ENCODE data around the gene DTX3. TPM values are rescaled to one million over a fixed set of nuclear protein-coding genes. Genes with fewer than 3 reads are reported as not detected.

DTX3 gene
- total and polyA plus RNA-seq, 12 donors, result 16.9 to 58.2 (median 22.2) TPM

- Histone ChIP-seq H3K4me3 (no peak overlapping the region), H3K27me3 (peaks cover 11 to 96% (median 78%) of the 10 kb centered on the region in 7 donors), H3K36me3 (peaks cover 0 to 10% (median 0%) of the 10 kb centered on the region in 9 donors), H3K4me1 (peaks cover 9 to 41% (median 26%) of the 10 kb centered on the region in 9 donors), H3K27ac (no peak overlapping the region), H3K9me3 (no peaks in the 10 kb centered on the region)
- WGBS, 2 donors, result 83 to 89% methylated on average over 8 of the region's 8 CpGs
- DNase-seq (no peak), ATAC-seq (no peak)
- intact Hi-C loops (cut with DNase I), result loop anchor here in 3 of 10 donors (5.0 to 10.0 kb wide), 3 partner anchors 160 to 170 kb away; partner anchors contain the start of genes GLI1 (in 1 of the 3) and INHBE (in 1 of the 3)
- TF ChIP-seq, protein P1, sequence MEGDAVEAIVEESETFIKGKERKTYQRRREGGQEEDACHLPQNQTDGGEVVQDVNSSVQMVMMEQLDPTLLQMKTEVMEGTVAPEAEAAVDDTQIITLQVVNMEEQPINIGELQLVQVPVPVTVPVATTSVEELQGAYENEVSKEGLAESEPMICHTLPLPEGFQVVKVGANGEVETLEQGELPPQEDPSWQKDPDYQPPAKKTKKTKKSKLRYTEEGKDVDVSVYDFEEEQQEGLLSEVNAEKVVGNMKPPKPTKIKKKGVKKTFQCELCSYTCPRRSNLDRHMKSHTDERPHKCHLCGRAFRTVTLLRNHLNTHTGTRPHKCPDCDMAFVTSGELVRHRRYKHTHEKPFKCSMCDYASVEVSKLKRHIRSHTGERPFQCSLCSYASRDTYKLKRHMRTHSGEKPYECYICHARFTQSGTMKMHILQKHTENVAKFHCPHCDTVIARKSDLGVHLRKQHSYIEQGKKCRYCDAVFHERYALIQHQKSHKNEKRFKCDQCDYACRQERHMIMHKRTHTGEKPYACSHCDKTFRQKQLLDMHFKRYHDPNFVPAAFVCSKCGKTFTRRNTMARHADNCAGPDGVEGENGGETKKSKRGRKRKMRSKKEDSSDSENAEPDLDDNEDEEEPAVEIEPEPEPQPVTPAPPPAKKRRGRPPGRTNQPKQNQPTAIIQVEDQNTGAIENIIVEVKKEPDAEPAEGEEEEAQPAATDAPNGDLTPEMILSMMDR (IDR thresholded peaks at IDR 0.05), result no peak
These were observed 20.0 kb downstream of the DTX3 start for GRCh38 chr12:57624441-57625220.

- Histone ChIP-seq H3K4me1 (peaks cover 9 to 33% (median 20%) of the 10 kb centered on the region in 9 donors), H3K27me3 (peaks cover 11 to 96% (median 72%) of the 10 kb centered on the region in 7 donors), H3K36me3 (peaks cover 0 to 10% (median 0%) of the 10 kb centered on the region in 9 donors), H3K9me3 (no peaks in the 10 kb centered on the region), H3K27ac (no peak overlapping the region), H3K4me3 (no peak overlapping the region)
- DNase-seq (no peak), ATAC-seq (no peak)
- TF ChIP-seq, protein P1 (IDR thresholded peaks at IDR 0.05), result no peak
- intact Hi-C loops (cut with DNase I), result loop anchor here in 2 of 10 donors (10.0 kb wide), 2 partner anchors 161 to 171 kb away; partner anchors contain the start of genes GLI1 (in 1 of the 2) and INHBE (in 1 of the 2)
- whole genome bisulfite sequencing, 2 donors, result 84 to 86% methylated on average over 12 of the region's 12 CpGs
These were observed 20.8 kb downstream of the DTX3 start for GRCh38 chr12:57625261-57626032.

DNA sequence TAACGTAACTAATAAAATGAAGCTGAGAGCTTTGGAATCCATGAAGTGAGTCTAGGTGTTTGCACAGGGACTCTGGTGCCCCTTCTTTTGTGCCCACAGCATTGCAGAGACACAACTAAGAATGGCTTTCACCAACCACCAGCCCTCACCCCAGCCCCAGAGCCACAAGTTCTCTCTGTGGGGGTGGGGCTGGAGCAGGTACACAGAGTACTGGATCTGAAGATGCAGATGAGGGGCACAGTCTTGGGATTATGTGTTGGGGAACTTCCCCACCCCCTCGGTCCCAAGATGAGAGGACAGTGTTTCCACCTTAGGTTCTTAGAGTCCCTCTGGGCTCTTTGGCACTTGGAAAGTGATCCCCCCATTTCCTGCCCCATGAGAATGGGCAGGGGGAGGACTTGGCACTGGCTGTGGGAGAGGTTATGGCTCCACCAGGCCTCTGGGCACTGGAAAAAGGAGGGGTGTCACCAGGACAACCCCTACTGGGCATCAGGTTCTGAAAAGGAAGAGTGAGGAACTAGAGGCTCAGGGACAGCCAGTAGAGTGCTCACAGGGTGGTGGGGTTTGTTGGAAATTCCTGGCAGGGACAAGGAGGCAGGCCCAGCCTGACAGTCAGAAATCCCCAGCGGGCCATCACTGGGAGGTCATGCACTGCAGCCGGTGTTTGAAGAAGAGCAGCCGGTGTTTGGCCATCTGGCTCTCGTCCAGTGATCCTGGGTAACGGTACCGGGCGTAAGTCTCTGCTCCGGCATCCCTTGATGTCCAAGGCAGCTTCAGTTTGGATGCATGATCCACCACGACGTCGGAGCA is 21.7 kb downstream of the DTX3 start:
- no peak for DNase-seq
- ATAC-seq, result no peak
- H3K27me3 ChIP-seq, result peaks cover 4 to 96% (median 70%) of the 10 kb centered on the region in 7 donors
- peaks cover 2 to 24% (median 11%) of the 10 kb centered on the region in 9 donors for H3K4me1 ChIP-seq
- H3K9me3 ChIP-seq, result no peaks in the 10 kb centered on the region
- WGBS, 2 donors, result 61 to 62% methylated on average over 13 of the region's 13 CpGs
- TF ChIP-seq, protein P1 (IDR thresholded peaks at IDR 0.05), result no peak
- no peak overlapping the region for H3K4me3 ChIP-seq
- no peak overlapping the region for H3K27ac ChIP-seq
- peaks cover 0 to 10% (median 0%) of the 10 kb centered on the region in 9 donors for H3K36me3 ChIP-seq
- intact Hi-C loops (cut with DNase I), result loop anchor here in 2 of 10 donors (10.0 kb wide), 2 partner anchors 162 to 172 kb away; partner anchors contain the start of genes GLI1 (in 1 of the 2) and INHBE (in 1 of the 2)

All from heart right ventricle (tissue), 16 donors.